ENCODE results near the gene ATP2C1.

ATP2C1 gene

DNA sequence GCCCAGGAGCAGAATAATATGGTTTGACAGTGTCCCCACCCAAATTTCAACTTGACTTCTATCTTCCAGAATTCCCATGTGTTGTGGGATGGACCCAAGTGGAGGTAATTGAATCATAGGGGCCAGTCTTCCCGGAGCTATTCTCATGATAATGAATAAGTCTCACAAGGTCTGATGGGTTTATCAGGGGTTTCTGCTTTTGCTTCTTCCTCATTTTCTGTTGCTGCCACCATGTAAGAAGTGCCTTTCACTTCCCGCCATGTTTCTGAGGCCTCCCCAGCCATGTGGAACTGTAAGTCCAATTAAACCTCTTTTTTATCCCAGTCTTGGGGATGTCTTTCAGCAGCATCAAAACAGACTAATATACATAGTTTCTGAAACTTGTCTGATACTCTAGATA is 28.4 kb upstream of the ATP2C1 start:
- Histone ChIP-seq H3K36me3 (ENCODE audit: control insufficient read depth, insufficient read depth, low read length) (no peaks in the 10 kb centered on the region), H3K4me1 (ENCODE audit: control insufficient read depth, insufficient read depth, low read length) (no peaks in the 10 kb centered on the region), H3K27me3 (ENCODE audit: control insufficient read depth, insufficient read depth, low read length) (no peaks in the 10 kb centered on the region), H3K9ac (ENCODE audit: low read length) (no peak overlapping the region), H3K4me3 (ENCODE audit: low read length) (no peak overlapping the region), H3K27ac (ENCODE audit: low read depth, low read length) (no peak overlapping the region)

GRCh38 chr3:130866327-130866726 is 27.6 kb upstream of the ATP2C1 start:
- H3K36me3 ChIP-seq (ENCODE audit: control insufficient read depth, insufficient read depth, low read length), result no peaks in the 10 kb centered on the region
- no peak overlapping the region for H3K4me3 ChIP-seq (ENCODE audit: low read length)
- no peaks in the 10 kb centered on the region for H3K4me1 ChIP-seq (ENCODE audit: control insufficient read depth, insufficient read depth, low read length)
- no peak overlapping the region for H3K9ac ChIP-seq (ENCODE audit: low read length)
- no peaks in the 10 kb centered on the region for H3K27me3 ChIP-seq (ENCODE audit: control insufficient read depth, insufficient read depth, low read length)
- H3K27ac ChIP-seq (ENCODE audit: low read depth, low read length), result no peak overlapping the region

- H3K4me1 ChIP-seq (ENCODE audit: control insufficient read depth, insufficient read depth, low read length), result no peaks in the 10 kb centered on the region
- H3K27ac ChIP-seq (ENCODE audit: low read depth, low read length), result no peak overlapping the region
- no peak overlapping the region for H3K9ac ChIP-seq (ENCODE audit: low read length)
- no peaks in the 10 kb centered on the region for H3K36me3 ChIP-seq (ENCODE audit: control insufficient read depth, insufficient read depth, low read length)
- H3K4me3 ChIP-seq (ENCODE audit: low read length), result no peak overlapping the region
- H3K27me3 ChIP-seq (ENCODE audit: control insufficient read depth, insufficient read depth, low read length), result no peaks in the 10 kb centered on the region
Observed at GRCh38 chr3:130870423-130870822, 23.5 kb upstream of the ATP2C1 start.

GRCh38 chr3:130876594-130876993 is 17.3 kb upstream of the ATP2C1 start:
- no peak overlapping the region for H3K27ac ChIP-seq (ENCODE audit: low read depth, low read length)
- H3K27me3 ChIP-seq (ENCODE audit: control insufficient read depth, insufficient read depth, low read length), result no peaks in the 10 kb centered on the region
- no peaks in the 10 kb centered on the region for H3K4me1 ChIP-seq (ENCODE audit: control insufficient read depth, insufficient read depth, low read length)
- H3K4me3 ChIP-seq (ENCODE audit: low read length), result no peak overlapping the region
- no peaks in the 10 kb centered on the region for H3K36me3 ChIP-seq (ENCODE audit: control insufficient read depth, insufficient read depth, low read length)
- no peak overlapping the region for H3K9ac ChIP-seq (ENCODE audit: low read length)

DNA sequence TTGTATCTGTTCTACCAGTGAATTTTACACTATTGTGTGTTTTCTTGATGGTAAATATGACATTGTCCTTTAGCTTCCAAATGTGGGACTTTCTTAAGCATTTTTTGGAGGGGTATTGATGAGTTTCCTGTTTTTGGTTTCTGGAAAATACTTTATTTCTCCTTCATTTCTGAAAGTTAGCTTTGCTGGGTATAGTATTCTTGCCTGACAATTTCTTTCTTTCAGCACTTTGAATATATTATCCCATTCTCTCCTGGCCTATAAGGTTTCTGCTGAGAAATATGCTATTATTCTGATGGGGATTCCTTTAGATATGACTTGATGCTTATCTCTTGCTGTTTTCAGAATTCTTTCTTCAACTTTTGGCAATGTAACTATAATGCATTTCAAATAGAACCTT is 15.4 kb upstream of the ATP2C1 start:
- Histone ChIP-seq H3K27ac (ENCODE audit: low read depth, low read length) (no peak overlapping the region), H3K9ac (ENCODE audit: low read length) (no peak overlapping the region), H3K4me3 (ENCODE audit: low read length) (no peak overlapping the region), H3K36me3 (ENCODE audit: control insufficient read depth, insufficient read depth, low read length) (no peaks in the 10 kb centered on the region), H3K4me1 (ENCODE audit: control insufficient read depth, insufficient read depth, low read length) (no peaks in the 10 kb centered on the region), H3K27me3 (ENCODE audit: control insufficient read depth, insufficient read depth, low read length) (no peaks in the 10 kb centered on the region)

DNA sequence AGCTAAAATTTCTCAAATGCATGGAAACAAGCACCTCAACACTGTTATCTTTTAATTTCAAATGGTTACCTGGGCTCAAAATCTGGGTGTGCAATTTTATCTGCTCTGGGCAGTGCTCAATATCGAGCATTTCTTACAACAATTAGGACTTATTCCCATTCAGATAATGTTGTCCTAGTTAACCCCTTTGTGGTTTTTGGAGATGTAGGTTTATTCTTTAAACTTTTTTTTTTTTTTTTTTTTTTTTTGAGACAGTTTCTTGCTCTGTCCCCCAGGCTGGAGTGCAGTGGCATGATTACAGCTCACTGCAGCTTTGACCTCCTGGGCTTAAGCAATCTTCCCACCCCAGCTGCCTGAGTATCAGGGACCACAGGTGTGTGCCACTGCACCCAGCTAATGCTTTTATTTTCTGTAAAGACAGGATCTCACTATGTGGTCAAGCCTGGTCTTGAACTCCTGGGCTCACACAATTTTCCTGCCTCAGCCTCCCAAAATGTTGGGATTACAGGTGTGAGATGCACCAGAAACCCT is 4.4 kb upstream of the ATP2C1 start:
- Histone ChIP-seq H3K4me1 (ENCODE audit: control insufficient read depth, insufficient read depth, low read length) (no peaks in the 10 kb centered on the region), H3K9ac (ENCODE audit: low read length) (no peak overlapping the region), H3K4me3 (ENCODE audit: low read length) (no peak overlapping the region), H3K27ac (ENCODE audit: low read depth, low read length) (no peak overlapping the region), H3K36me3 (ENCODE audit: control insufficient read depth, insufficient read depth, low read length) (no peaks in the 10 kb centered on the region), H3K27me3 (ENCODE audit: control insufficient read depth, insufficient read depth, low read length) (no peaks in the 10 kb centered on the region)

DNA sequence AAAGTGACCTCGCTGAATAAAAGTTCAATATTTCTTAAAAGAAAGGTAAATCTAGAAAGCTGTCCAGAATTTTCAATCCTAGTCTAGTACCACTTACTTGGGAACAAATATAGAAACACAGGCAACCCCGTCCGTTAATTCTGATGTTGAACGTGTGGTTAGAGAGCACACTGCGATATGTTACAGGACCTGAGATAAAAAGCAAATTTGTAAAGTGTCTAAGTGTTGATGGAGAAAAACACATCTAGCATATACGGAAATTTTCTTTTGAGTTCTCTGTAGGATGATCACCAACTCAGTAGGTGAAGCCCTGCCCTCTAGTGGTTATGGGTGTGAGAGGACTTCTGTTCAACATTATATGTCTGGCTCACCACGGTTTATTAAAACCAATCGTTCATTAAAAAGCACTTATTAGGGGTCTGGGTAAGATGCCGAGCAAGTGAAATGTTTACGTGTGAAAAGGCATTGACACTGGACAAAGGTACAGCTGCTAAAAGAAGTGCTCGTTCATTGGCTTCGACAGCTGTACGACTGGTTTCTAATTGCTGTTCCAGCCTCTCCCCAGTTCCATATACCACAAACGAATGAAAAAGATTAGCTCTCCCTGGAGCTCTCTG is 1.0 kb upstream of the ATP2C1 start:
- H3K36me3 ChIP-seq (ENCODE audit: control insufficient read depth, insufficient read depth, low read length), result no peaks in the 10 kb centered on the region
- H3K4me3 ChIP-seq (ENCODE audit: low read length), result peak overlapping the region; percentile 96
- H3K9ac ChIP-seq (ENCODE audit: low read length), result peak overlapping the region; percentile 85
- no peaks in the 10 kb centered on the region for H3K27me3 ChIP-seq (ENCODE audit: control insufficient read depth, insufficient read depth, low read length)
- H3K27ac ChIP-seq (ENCODE audit: low read depth, low read length), result peak overlapping the region; percentile 93
- peaks cover 8% of the 10 kb centered on the region for H3K4me1 ChIP-seq (ENCODE audit: control insufficient read depth, insufficient read depth, low read length)

GRCh38 chr3:130894130-130894985 is 474 bp downstream of the ATP2C1 start:
- peak overlapping the region; percentile 96 for H3K4me3 ChIP-seq (ENCODE audit: low read length)
- H3K4me1 ChIP-seq (ENCODE audit: control insufficient read depth, insufficient read depth, low read length), result peaks cover 8% of the 10 kb centered on the region
- H3K9ac ChIP-seq (ENCODE audit: low read length), result peak overlapping the region; percentile 65
- H3K27ac ChIP-seq (ENCODE audit: low read depth, low read length), result peak overlapping the region; percentile 71
- H3K27me3 ChIP-seq (ENCODE audit: control insufficient read depth, insufficient read depth, low read length), result no peaks in the 10 kb centered on the region
- no peaks in the 10 kb centered on the region for H3K36me3 ChIP-seq (ENCODE audit: control insufficient read depth, insufficient read depth, low read length)

GRCh38 chr3:130894986-130895280 is 1.0 kb downstream of the ATP2C1 start:
- H3K4me3 ChIP-seq (ENCODE audit: low read length), result peak overlapping the region; percentile 96
- H3K36me3 ChIP-seq (ENCODE audit: control insufficient read depth, insufficient read depth, low read length), result no peaks in the 10 kb centered on the region
- peak overlapping the region; percentile 71 for H3K27ac ChIP-seq (ENCODE audit: low read depth, low read length)
- peaks cover 8% of the 10 kb centered on the region for H3K4me1 ChIP-seq (ENCODE audit: control insufficient read depth, insufficient read depth, low read length)
- H3K27me3 ChIP-seq (ENCODE audit: control insufficient read depth, insufficient read depth, low read length), result no peaks in the 10 kb centered on the region
- H3K9ac ChIP-seq (ENCODE audit: low read length), result no peak overlapping the region

- peaks cover 8% of the 10 kb centered on the region for H3K4me1 ChIP-seq (ENCODE audit: control insufficient read depth, insufficient read depth, low read length)
- no peaks in the 10 kb centered on the region for H3K36me3 ChIP-seq (ENCODE audit: control insufficient read depth, insufficient read depth, low read length)
- H3K27ac ChIP-seq (ENCODE audit: low read depth, low read length), result no peak overlapping the region
- peak overlapping the region; percentile 96 for H3K4me3 ChIP-seq (ENCODE audit: low read length)
- no peak overlapping the region for H3K9ac ChIP-seq (ENCODE audit: low read length)
- no peaks in the 10 kb centered on the region for H3K27me3 ChIP-seq (ENCODE audit: control insufficient read depth, insufficient read depth, low read length)
Observed at GRCh38 chr3:130895690-130896488, 2.0 kb downstream of the ATP2C1 start.

GRCh38 chr3:130897316-130897715 is 3.4 kb downstream of the ATP2C1 start:
- peaks cover 8% of the 10 kb centered on the region for H3K4me1 ChIP-seq (ENCODE audit: control insufficient read depth, insufficient read depth, low read length)

GRCh38 chr3:130900959-130901358 is 7.1 kb downstream of the ATP2C1 start:
- Histone ChIP-seq H3K4me1 (ENCODE audit: control insufficient read depth, insufficient read depth, low read length) (peaks cover 2% of the 10 kb centered on the region), H3K4me3 (ENCODE audit: low read length) (no peak overlapping the region), H3K27me3 (ENCODE audit: control insufficient read depth, insufficient read depth, low read length) (no peaks in the 10 kb centered on the region), H3K36me3 (ENCODE audit: control insufficient read depth, insufficient read depth, low read length) (no peaks in the 10 kb centered on the region), H3K9ac (ENCODE audit: low read length) (no peak overlapping the region), H3K27ac (ENCODE audit: low read depth, low read length) (no peak overlapping the region)

More at GRCh38 chr3:130897316-130897715, 3.4 kb downstream of the ATP2C1 start:
- no peak overlapping the region for H3K9ac ChIP-seq (ENCODE audit: low read length)
- H3K4me3 ChIP-seq (ENCODE audit: low read length), result no peak overlapping the region
- no peaks in the 10 kb centered on the region for H3K27me3 ChIP-seq (ENCODE audit: control insufficient read depth, insufficient read depth, low read length)
- no peaks in the 10 kb centered on the region for H3K36me3 ChIP-seq (ENCODE audit: control insufficient read depth, insufficient read depth, low read length)
- no peak overlapping the region for H3K27ac ChIP-seq (ENCODE audit: low read depth, low read length)

All from rectal smooth muscle tissue (tissue), 1 donor.